ENCODE measurements around the gene COL4A6.

Gene COL4A6

GRCh38 chrX:108267557-108267956 is 170.7 kb downstream of the COL4A6 start:
- Histone ChIP-seq H3K27me3 (replicated peaks; ENCODE audit: insufficient read depth, low read length) (no peaks in the 10 kb centered on the region), H3K9ac (ENCODE audit: low read length) (no peak overlapping the region), H4K20me1 (ENCODE audit: insufficient read depth, low read length) (no peaks in the 10 kb centered on the region), H3K27ac (ENCODE audit: low read length) (no peak overlapping the region), H2AFZ (ENCODE audit: low read length) (no peak overlapping the region), H3K9me3 (replicated peaks; ENCODE audit: insufficient read depth, low read length) (no peaks in the 10 kb centered on the region), H3K4me1 (ENCODE audit: low read length) (no peaks in the 10 kb centered on the region), H3K36me3 (replicated peaks; ENCODE audit: insufficient read depth, low read length) (no peaks in the 10 kb centered on the region), H3F3A (ENCODE audit: insufficient read depth, low read length) (no peaks in the 10 kb centered on the region), H3K9me2 (replicated peaks; ENCODE audit: insufficient read depth, low read length) (no peaks in the 10 kb centered on the region), H3K4me3 (ENCODE audit: low read length) (no peak overlapping the region), H3K4me2 (ENCODE audit: low read depth, low read length) (no peak overlapping the region), H3K79me2 (ENCODE audit: low read length) (no peaks in the 10 kb centered on the region)
- no peak for DNase-seq
- TF ChIP-seq EZH2 (optimal IDR thresholded peaks at IDR 0.05; ENCODE audit: low read depth, low read length) = no peak
- no peak for TF ChIP-seq EZH2phosphoT487 (IDR thresholded peaks at IDR 0.05; ENCODE audit: low read length)
- no peak for TF ChIP-seq CTCF (IDR thresholded peaks at IDR 0.05; ENCODE audit: low read length)

- TF ChIP-seq EZH2 (optimal IDR thresholded peaks at IDR 0.05; ENCODE audit: low read depth, low read length) = no peak
- no peak for TF ChIP-seq EZH2phosphoT487 (IDR thresholded peaks at IDR 0.05; ENCODE audit: low read length)
- TF ChIP-seq CTCF (IDR thresholded peaks at IDR 0.05; ENCODE audit: low read length) = no peak
- H3K9me3 ChIP-seq (replicated peaks; ENCODE audit: insufficient read depth, low read length) = no peaks in the 10 kb centered on the region
- H3K9me2 ChIP-seq (replicated peaks; ENCODE audit: insufficient read depth, low read length) = no peaks in the 10 kb centered on the region
- H3K79me2 ChIP-seq (ENCODE audit: low read length) = no peaks in the 10 kb centered on the region
- no peaks in the 10 kb centered on the region for H4K20me1 ChIP-seq (ENCODE audit: insufficient read depth, low read length)
- H3F3A ChIP-seq (ENCODE audit: insufficient read depth, low read length) = no peaks in the 10 kb centered on the region
- no peaks in the 10 kb centered on the region for H3K36me3 ChIP-seq (replicated peaks; ENCODE audit: insufficient read depth, low read length)
- H2AFZ ChIP-seq (ENCODE audit: low read length) = no peak overlapping the region
- no peak overlapping the region for H3K27ac ChIP-seq (ENCODE audit: low read length)
- no peaks in the 10 kb centered on the region for H3K27me3 ChIP-seq (replicated peaks; ENCODE audit: insufficient read depth, low read length)
- no peak overlapping the region for H3K4me3 ChIP-seq (ENCODE audit: low read length)
- no peak overlapping the region for H3K4me2 ChIP-seq (ENCODE audit: low read depth, low read length)
- H3K9ac ChIP-seq (ENCODE audit: low read length) = no peak overlapping the region
- DNase-seq = no peak
- no peaks in the 10 kb centered on the region for H3K4me1 ChIP-seq (ENCODE audit: low read length)
Measured at GRCh38 chrX:108264376-108264775, 173.8 kb downstream of the COL4A6 start.

- Histone ChIP-seq H2AFZ (ENCODE audit: low read length) (no peak overlapping the region), H3F3A (ENCODE audit: insufficient read depth, low read length) (no peaks in the 10 kb centered on the region), H3K4me3 (ENCODE audit: low read length) (no peak overlapping the region), H3K36me3 (replicated peaks; ENCODE audit: insufficient read depth, low read length) (no peaks in the 10 kb centered on the region), H3K4me2 (ENCODE audit: low read depth, low read length) (no peak overlapping the region), H3K4me1 (ENCODE audit: low read length) (no peaks in the 10 kb centered on the region), H3K9me2 (replicated peaks; ENCODE audit: insufficient read depth, low read length) (no peaks in the 10 kb centered on the region), H3K79me2 (ENCODE audit: low read length) (no peaks in the 10 kb centered on the region), H3K9ac (ENCODE audit: low read length) (no peak overlapping the region), H3K27ac (ENCODE audit: low read length) (no peak overlapping the region), H4K20me1 (ENCODE audit: insufficient read depth, low read length) (no peaks in the 10 kb centered on the region), H3K27me3 (replicated peaks; ENCODE audit: insufficient read depth, low read length) (no peaks in the 10 kb centered on the region), H3K9me3 (replicated peaks; ENCODE audit: insufficient read depth, low read length) (no peaks in the 10 kb centered on the region)
- TF ChIP-seq CTCF (IDR thresholded peaks at IDR 0.05; ENCODE audit: low read length) (no peak), EZH2 (optimal IDR thresholded peaks at IDR 0.05; ENCODE audit: low read depth, low read length) (no peak), EZH2phosphoT487 (IDR thresholded peaks at IDR 0.05; ENCODE audit: low read length) (no peak)
- DNase-seq = no peak
Measured at GRCh38 chrX:108261549-108262203, 176.5 kb downstream of the COL4A6 start.
